Stimulated activated CD8-positive, alpha-beta memory T cell treated with anti-CD3 and anti-CD28 coated beads, Interleukin-15, amount 100 ng/mL, for 24 hours (primary cell): ENCODE measurements around the gene SOS1.
"Not testable (repeated sequence)": the region's sequence is repeated elsewhere in the genome, so short reads cannot be mapped to it uniquely, and the experiment has no call there.

Experiments
- DNase-seq: peaks from one replicate; pipeline ENCODE4 v3.0.0-alpha.2; 2020; ENCODE audit warnings: low read depth

Gene SOS1

GRCh38 chr2:39120771-39121522 is at the start of gene SOS1:
Gene SOS1 (minus strand): TSS chr2:39121051. CDS start chr2:39120422, 629 bp downstream.
- DNase-seq: peak; percentile 77

- DNase-seq: no peak
These were observed 43.2 kb upstream of the SOS1 start for GRCh38 chr2:39164089-39164488.

GRCh38 chr2:39160982-39161381 is 40.1 kb upstream of the SOS1 start:
- no peak for DNase-seq

GRCh38 chr2:39159283-39159682 is 38.4 kb upstream of the SOS1 start:
- DNase-seq: no peak

- DNase-seq: no peak
These were observed 37.5 kb upstream of the SOS1 start for GRCh38 chr2:39158351-39158750.

GRCh38 chr2:39156846-39157245 is 36.0 kb upstream of the SOS1 start:
- no peak for DNase-seq

- no peak for DNase-seq
These were observed 35.3 kb upstream of the SOS1 start for GRCh38 chr2:39156107-39156506.

- not testable (repeated sequence) for DNase-seq
These were observed 34.7 kb upstream of the SOS1 start for GRCh38 chr2:39155573-39155972.

GRCh38 chr2:39154944-39155343 is 34.1 kb upstream of the SOS1 start:
- DNase-seq: no peak

GRCh38 chr2:39153312-39153711 is 32.5 kb upstream of the SOS1 start:
- no peak for DNase-seq

- no peak for DNase-seq
These were observed 31.7 kb upstream of the SOS1 start for GRCh38 chr2:39152504-39152903.

- no peak for DNase-seq
These were observed 30.1 kb upstream of the SOS1 start for GRCh38 chr2:39150890-39151497.

GRCh38 chr2:39150102-39150562 is 29.3 kb upstream of the SOS1 start:
- no peak for DNase-seq

- DNase-seq: no peak
These were observed 25.8 kb upstream of the SOS1 start for GRCh38 chr2:39146630-39147029.

GRCh38 chr2:39145906-39146421 is 25.1 kb upstream of the SOS1 start:
- no peak for DNase-seq

- no peak for DNase-seq
These were observed 23.6 kb upstream of the SOS1 start for GRCh38 chr2:39144416-39144815.

- no peak for DNase-seq
These were observed 22.2 kb upstream of the SOS1 start for GRCh38 chr2:39142904-39143605.

- no peak for DNase-seq
These were observed 20.8 kb upstream of the SOS1 start for GRCh38 chr2:39141334-39142271.

GRCh38 chr2:39140948-39141333 is 20.1 kb upstream of the SOS1 start:
- DNase-seq: not testable (repeated sequence)

- no peak for DNase-seq
These were observed 19.5 kb upstream of the SOS1 start for GRCh38 chr2:39140322-39140847.

- no peak for DNase-seq
These were observed 18.8 kb upstream of the SOS1 start for GRCh38 chr2:39139511-39140237.
